A549 (cell line): ENCODE results near the gene THBS4. TPM values are rescaled to one million over a fixed set of nuclear protein-coding genes. Genes with fewer than 3 reads are reported as not detected.

Experiments used
- ATAC-seq, 2 experiments: fragments of 200-7000 bp in 1 of 2; fragments of >200 bp in 1 of 2; cut with Nextera tagmentation in 1 of 2; cut with Tn5 transposase in 1 of 2; 3 replicates each; pipeline versions ENCODE4 v1.8.0 to v1.9.1; 2018 to 2020; ENCODE audit warnings: mild to moderate bottlenecking in 1 of 2, moderate library complexity in 1 of 2
- CTCF ChIA-PET: fragments of 300-600 bp; sonication (Branson Sonifier 250); formaldehyde crosslinking; extraction: SDS; loops from one replicate; lab custom pipeline; 2021; ENCODE audit warnings: antibody characterized with exemption, inconsistent platforms; lab: Yijun Ruan, JAX
- POLR2A ChIA-PET: fragments of 350-600 bp; formaldehyde crosslinking; extraction: SDS; loops from one replicate; lab custom pipeline; 2021; ENCODE audit warnings: antibody characterized with exemption, inconsistent platforms; lab: Yijun Ruan, JAX
- DNase-seq, 2 experiments: peaks; one replicate each; pipeline versions ENCODE4 v3.0.0 to v3.0.0-alpha.2; 2011 to 2016; ENCODE audit warnings: low read depth in 1 of 2, low spot score in 1 of 2
- FAIRE-seq: peaks from 2 replicates; lab custom pipeline; 2011; peaks lifted over from hg19 to GRCh38; lab: Jason Lieb, UNC
- H3K27ac ChIP-seq, 2 experiments: fragments of >200 bp; sonication (Bioruptor Twin); formaldehyde crosslinking; 3 replicates each; pipeline ENCODE4 v1.5.1; 2016 to 2017
- H3K4me1 ChIP-seq: fragments of >200 bp; sonication (Bioruptor Twin); formaldehyde crosslinking; 3 replicates; pipeline ENCODE4 v1.6.1; 2016
- H3K4me2 ChIP-seq: fragments of >200 bp; sonication (Bioruptor Twin); formaldehyde crosslinking; 3 replicates; pipeline ENCODE4 v1.6.1; 2016
- H3K4me3 ChIP-seq: fragments of >200 bp; sonication (Bioruptor Twin); formaldehyde crosslinking; 3 replicates; pipeline ENCODE4 v1.5.1; 2016
- H3K9me3 ChIP-seq: fragments of >200 bp; sonication (Bioruptor Twin); formaldehyde crosslinking; 3 replicates; pipeline ENCODE4 v1.6.1; 2016
- CBX2 ChIP-seq: fragments of 200-600 bp; sonication (generic); IDR thresholded peaks from 2 replicates; pipeline ENCODE4 v1.6.1; 2016; ENCODE audit warnings: low read depth, mild to moderate bottlenecking, borderline replicate concordance
- CEBPB ChIP-seq, 2 experiments: fragments of >200 bp in 1 of 2; sonication (Bioruptor Twin) in 1 of 2; formaldehyde crosslinking in 1 of 2; IDR thresholded peaks; 2 replicates each; pipeline ENCODE4 v1.6.1; 2012 to 2016
- CHD4 ChIP-seq: fragments of 200-600 bp; sonication (generic); IDR thresholded peaks from 2 replicates; pipeline ENCODE4 v1.6.1; 2016; ENCODE audit warnings: antibody characterized with exemption, mild to moderate bottlenecking, borderline replicate concordance
- EP300 ChIP-seq, 2 experiments: fragments of >200 bp; sonication (Bioruptor Twin); formaldehyde crosslinking; IDR thresholded peaks; 2 replicates in 1 of 2; 3 replicates in 1 of 2; pipeline ENCODE4 v1.6.1; 2016 to 2017
- ESRRA ChIP-seq: fragments of 150-350 bp; IDR thresholded peaks from 2 replicates; pipeline ENCODE4 v1.6.1; 2014; ENCODE audit warnings: mild to moderate bottlenecking, low read length, borderline replicate concordance
- FOSB ChIP-seq: fragments of 250-450 bp; sonication (Bioruptor Pico); IDR thresholded peaks from 2 replicates; pipeline ENCODE4 v1.5.0; 2020; ENCODE audit warnings: mild to moderate bottlenecking, moderate library complexity
- FOSL2 ChIP-seq, 2 experiments: fragments of 450-650 bp in 1 of 2; fragments of >200 bp in 1 of 2; sonication (Bioruptor Twin) in 1 of 2; formaldehyde crosslinking; IDR thresholded peaks; 2 replicates each; pipeline versions ENCODE4 v1.5.0 to v1.6.1; 2016 to 2020; ENCODE audit warnings: mild to moderate bottlenecking in 1 of 2, moderate library complexity in 1 of 2
- FOXS1 ChIP-seq: fragments of 250-450 bp; sonication (Bioruptor Pico); IDR thresholded peaks from 2 replicates; pipeline ENCODE4 v1.5.0; 2020; ENCODE audit warnings: mild to moderate bottlenecking, moderate library complexity
- GATA3 ChIP-seq: IDR thresholded peaks from 2 replicates; pipeline ENCODE4 v1.6.1; 2012; ENCODE audit warnings: borderline replicate concordance
- HDAC2 ChIP-seq: fragments of 200-600 bp; sonication (generic); IDR thresholded peaks from 2 replicates; pipeline ENCODE4 v1.6.1; 2016
- HES2 ChIP-seq: fragments of >200 bp; sonication (Bioruptor Twin); formaldehyde crosslinking; IDR thresholded peaks from 2 replicates; pipeline ENCODE4 v1.6.1; 2016
- HEYL ChIP-seq: fragments of 250-450 bp; sonication (Bioruptor Pico); IDR thresholded peaks from 2 replicates; pipeline ENCODE4 v1.8.0; 2021; ENCODE audit warnings: mild to moderate bottlenecking, moderate library complexity
- JUN ChIP-seq, 2 experiments: fragments of >200 bp; sonication (Bioruptor Twin); formaldehyde crosslinking; IDR thresholded peaks; 2 replicates in 1 of 2; 3 replicates in 1 of 2; pipeline ENCODE4 v1.6.1; 2016 to 2017
- KDM1A ChIP-seq: fragments of 200-600 bp; sonication (generic); IDR thresholded peaks from 2 replicates; pipeline ENCODE4 v1.6.1; 2016; ENCODE audit warnings: low read depth, mild to moderate bottlenecking
- KDM5A ChIP-seq: fragments of 200-600 bp; sonication (generic); IDR thresholded peaks from 2 replicates; pipeline ENCODE4 v1.6.1; 2016; ENCODE audit warnings: antibody characterized with exemption, mild to moderate bottlenecking
- MAFK ChIP-seq: fragments of 450-650 bp; IDR thresholded peaks from 2 replicates; pipeline ENCODE4 v1.6.1; 2014; ENCODE audit not compliant: partially characterized antibody
- MAZ ChIP-seq: fragments of 150-350 bp; IDR thresholded peaks from 2 replicates; pipeline ENCODE4 v1.6.1; 2014; ENCODE audit warnings: antibody characterized with exemption, low read depth, low read length, borderline replicate concordance
- NFE2L2 ChIP-seq: fragments of 150-350 bp; conservative IDR thresholded peaks from 2 replicates; pipeline ENCODE4 v1.6.1; 2014; ENCODE audit warnings: low read length
- NPAS2 ChIP-seq: fragments of 250-450 bp; sonication (Bioruptor Pico); IDR thresholded peaks from 2 replicates; pipeline ENCODE4 v1.8.0; 2022; ENCODE audit warnings: mild to moderate bottlenecking, moderate library complexity, borderline replicate concordance
- NR3C1 ChIP-seq: fragments of >200 bp; sonication (Bioruptor Twin); formaldehyde crosslinking; IDR thresholded peaks from 3 replicates; pipeline ENCODE4 v1.6.1; 2017
- PHF8 ChIP-seq: fragments of 200-600 bp; sonication (generic); IDR thresholded peaks from 2 replicates; pipeline ENCODE4 v1.6.1; 2016; ENCODE audit warnings: low read depth, mild to moderate bottlenecking, antibody characterized with exemption, moderate library complexity, borderline replicate concordance
- POLR2A ChIP-seq: IDR thresholded peaks from 2 replicates; pipeline ENCODE4 v1.6.1; 2012; ENCODE audit warnings: mild to moderate bottlenecking, low read length
- RARB ChIP-seq: fragments of 250-450 bp; sonication (Bioruptor Pico); IDR thresholded peaks from 2 replicates; pipeline ENCODE4 v1.8.0; 2021; ENCODE audit warnings: mild to moderate bottlenecking, moderate library complexity
- SREBF2 ChIP-seq: fragments of 450-650 bp; IDR thresholded peaks from 2 replicates; pipeline ENCODE4 v1.6.1; 2014; ENCODE audit warnings: mild to moderate bottlenecking, moderate library complexity
- ZC3H11A ChIP-seq: fragments of 450-650 bp; IDR thresholded peaks from 2 replicates; pipeline ENCODE4 v1.6.1; 2014; ENCODE audit warnings: antibody characterized with exemption, mild to moderate bottlenecking
- ZNF302 ChIP-seq: fragments of 250-450 bp; sonication (Bioruptor Pico); IDR thresholded peaks from 2 replicates; pipeline ENCODE4 v1.9.0; 2021; ENCODE audit warnings: inconsistent platforms, mild to moderate bottlenecking, moderate library complexity
- ZSCAN20 ChIP-seq: fragments of 250-450 bp; sonication (Bioruptor Pico); IDR thresholded peaks from 2 replicates; pipeline ENCODE4 v1.8.0; 2022; ENCODE audit warnings: mild to moderate bottlenecking, moderate library complexity
- WGBS: methylation state at CpG from one replicate; pipeline ENCODE4 v1.1.6; 2017; ENCODE audit errors: missing lambda C conversion rate; 5-methylcytosine and 5-hydroxymethylcytosine counted together
- polyA plus RNA-seq, 4 experiments: library from polyadenylated mRNA; depleted of rRNA in 3 of 4; stranded (reverse); fragments of >200 nt; fragmentation: RNase III in 1 of 4; extraction: RNeasy Plus Mini Kit Qiagen cat#74134 plus additional on column Dnase treatment in 1 of 4; gene quantifications; 2 replicates in 3 of 4; 3 replicates in 1 of 4; pipeline ENCODE4 v1.2.3, GENCODE V29; 2011 to 2017
- TF ChIP-seq, protein P1 (sequence below): fragments of 450-650 bp; IDR thresholded peaks from 2 replicates; pipeline ENCODE4 v1.6.1; 2014; ENCODE audit warnings: antibody characterized with exemption
- TF ChIP-seq, protein P2 (sequence below): fragments of 150-350 bp; IDR thresholded peaks from 2 replicates; pipeline ENCODE4 v1.6.1; 2014; ENCODE audit warnings: low read depth, mild to moderate bottlenecking, low read length
- TF ChIP-seq, protein P3 (sequence below): fragments of 200-600 bp; sonication (generic); IDR thresholded peaks from 2 replicates; pipeline ENCODE4 v1.6.1; 2016; ENCODE audit warnings: antibody characterized with exemption, mild to moderate bottlenecking, moderate library complexity

Gene THBS4
- polyA plus RNA-seq, 2 of the 4 experiments (the other 2 are of a cell fraction), result 0.28 to 0.41 TPM

DNA sequence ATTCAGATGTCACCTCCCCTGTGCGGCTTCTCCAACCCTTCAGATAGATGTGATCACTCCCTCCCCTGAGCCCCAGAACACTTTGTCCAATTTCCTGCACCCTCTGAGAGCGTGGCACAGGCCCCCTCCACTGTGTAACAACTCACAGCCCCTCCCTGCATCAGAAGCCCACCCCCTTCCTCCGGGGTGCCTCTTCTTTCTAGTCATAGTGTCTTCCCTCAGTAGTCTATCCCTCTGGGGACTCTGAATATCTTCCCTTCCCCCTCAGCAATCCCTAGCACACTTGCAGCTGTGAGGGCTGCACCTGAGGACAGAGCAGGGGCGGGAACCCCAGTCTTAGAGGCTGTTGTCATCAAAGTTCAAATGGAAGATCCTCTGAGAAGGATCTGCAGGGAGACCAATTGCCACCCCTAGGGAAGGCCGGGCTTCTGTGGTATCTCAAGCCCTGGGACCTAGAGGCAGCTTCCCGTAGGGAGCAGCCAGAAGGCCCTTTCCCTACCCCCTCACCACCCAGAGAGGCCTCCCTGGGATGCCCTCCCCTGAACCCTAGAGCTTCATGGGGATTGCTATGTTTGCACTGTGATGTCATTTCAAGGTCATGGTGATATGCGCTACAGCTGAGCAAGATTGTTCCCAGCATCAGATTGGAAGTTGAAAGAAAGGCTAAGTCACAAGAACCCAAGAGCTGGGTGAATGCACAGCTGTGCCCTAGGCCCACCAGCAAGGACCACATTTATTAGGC lies 70.7 kb downstream of the THBS4 start:
- POLR2A ChIA-PET, result no interaction called here
- Histone ChIP-seq H3K4me1 (no peaks in the 10 kb centered on the region), H3K4me3 (no peak overlapping the region), H3K4me2 (no peak overlapping the region), H3K27ac (no peak overlapping the region), H3K9me3 (no peaks in the 10 kb centered on the region)
- ATAC-seq, result no peak
- no peak for FAIRE-seq
- TF ChIP-seq FOSB (CRISPR knock-in tag), result no peak
- TF ChIP-seq SREBF2, result no peak
- no peak for TF ChIP-seq NR3C1
- no peak for TF ChIP-seq HES2
- TF ChIP-seq KDM5A, result no peak
- TF ChIP-seq RARB (CRISPR knock-in tag), result no peak
- no peak for TF ChIP-seq EP300 (IDR thresholded peaks at IDR 0.05)
- TF ChIP-seq, protein P1, sequence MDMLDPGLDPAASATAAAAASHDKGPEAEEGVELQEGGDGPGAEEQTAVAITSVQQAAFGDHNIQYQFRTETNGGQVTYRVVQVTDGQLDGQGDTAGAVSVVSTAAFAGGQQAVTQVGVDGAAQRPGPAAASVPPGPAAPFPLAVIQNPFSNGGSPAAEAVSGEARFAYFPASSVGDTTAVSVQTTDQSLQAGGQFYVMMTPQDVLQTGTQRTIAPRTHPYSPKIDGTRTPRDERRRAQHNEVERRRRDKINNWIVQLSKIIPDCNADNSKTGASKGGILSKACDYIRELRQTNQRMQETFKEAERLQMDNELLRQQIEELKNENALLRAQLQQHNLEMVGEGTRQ, result no peak
- TF ChIP-seq CEBPB (IDR thresholded peaks at IDR 0.05), result no peak
- no peak for TF ChIP-seq GATA3
- TF ChIP-seq ESRRA, result no peak
- TF ChIP-seq ZSCAN20 (CRISPR knock-in tag), result no peak
- TF ChIP-seq NPAS2 (CRISPR knock-in tag), result no peak
- no peak for TF ChIP-seq CBX2
- 55% methylated on average over 7 of the region's 7 CpGs for WGBS
- no peak for DNase-seq
- CTCF ChIA-PET, result interaction anchor here (0.9 to 3.0 kb wide), 3 partner anchors 13 to 202 kb away, joined by 3 to 19 read pairs (median 3); no protein-coding TSS in a partner anchor

DNA sequence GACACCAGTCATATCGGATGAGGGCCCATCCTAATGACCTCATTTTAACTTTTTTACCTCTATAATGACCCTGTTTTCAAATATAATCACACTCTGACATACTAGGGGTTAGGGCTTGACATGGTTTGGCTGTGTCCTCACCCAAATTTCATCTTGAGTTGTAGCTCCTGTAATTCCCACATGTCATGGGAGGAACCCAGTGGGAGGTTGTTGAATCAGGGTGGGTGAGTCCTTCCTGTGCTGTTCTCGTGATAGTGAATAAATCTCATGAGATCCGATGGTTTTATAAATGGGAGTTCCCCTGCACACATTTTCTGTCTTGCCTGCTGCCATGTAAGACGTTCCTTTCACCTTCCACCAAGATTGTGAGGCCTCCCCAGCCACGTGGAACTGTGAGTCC lies 71.8 kb downstream of the THBS4 start:
- FAIRE-seq, result no peak

More for the DNA sequence above, 71.8 kb downstream of the THBS4 start:
- ChIA-PET POLR2A (no interaction called here), CTCF (interaction anchor here (0.9 to 3.0 kb wide), 3 partner anchors 12 to 201 kb away, joined by 3 to 19 read pairs (median 3); no protein-coding TSS in a partner anchor)
- 42% methylated on average over 5 of the region's 5 CpGs for WGBS
- Histone ChIP-seq H3K4me1 (no peaks in the 10 kb centered on the region), H3K4me3 (no peak overlapping the region), H3K4me2 (no peak overlapping the region), H3K27ac (no peak overlapping the region), H3K9me3 (no peaks in the 10 kb centered on the region)
- ATAC-seq (no peak), DNase-seq (no peak)
- no peak for TF ChIP-seq CHD4
- no peak for TF ChIP-seq ZC3H11A
- no peak for TF ChIP-seq ZNF302 (CRISPR knock-in tag)
- TF ChIP-seq FOXS1 (CRISPR knock-in tag), result no peak
- no peak for TF ChIP-seq CEBPB (IDR thresholded peaks at IDR 0.05)
- no peak for TF ChIP-seq MAZ
- TF ChIP-seq HDAC2, result no peak
- TF ChIP-seq POLR2A, result no peak
- TF ChIP-seq HEYL, result no peak
- TF ChIP-seq FOSB (CRISPR knock-in tag), result no peak
- TF ChIP-seq MAFK, result no peak
- TF ChIP-seq KDM1A, result no peak
- TF ChIP-seq, protein P2, sequence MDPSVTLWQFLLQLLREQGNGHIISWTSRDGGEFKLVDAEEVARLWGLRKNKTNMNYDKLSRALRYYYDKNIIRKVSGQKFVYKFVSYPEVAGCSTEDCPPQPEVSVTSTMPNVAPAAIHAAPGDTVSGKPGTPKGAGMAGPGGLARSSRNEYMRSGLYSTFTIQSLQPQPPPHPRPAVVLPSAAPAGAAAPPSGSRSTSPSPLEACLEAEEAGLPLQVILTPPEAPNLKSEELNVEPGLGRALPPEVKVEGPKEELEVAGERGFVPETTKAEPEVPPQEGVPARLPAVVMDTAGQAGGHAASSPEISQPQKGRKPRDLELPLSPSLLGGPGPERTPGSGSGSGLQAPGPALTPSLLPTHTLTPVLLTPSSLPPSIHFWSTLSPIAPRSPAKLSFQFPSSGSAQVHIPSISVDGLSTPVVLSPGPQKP, result no peak
- no peak for TF ChIP-seq NFE2L2
- TF ChIP-seq NR3C1, result no peak
- TF ChIP-seq, protein P3, sequence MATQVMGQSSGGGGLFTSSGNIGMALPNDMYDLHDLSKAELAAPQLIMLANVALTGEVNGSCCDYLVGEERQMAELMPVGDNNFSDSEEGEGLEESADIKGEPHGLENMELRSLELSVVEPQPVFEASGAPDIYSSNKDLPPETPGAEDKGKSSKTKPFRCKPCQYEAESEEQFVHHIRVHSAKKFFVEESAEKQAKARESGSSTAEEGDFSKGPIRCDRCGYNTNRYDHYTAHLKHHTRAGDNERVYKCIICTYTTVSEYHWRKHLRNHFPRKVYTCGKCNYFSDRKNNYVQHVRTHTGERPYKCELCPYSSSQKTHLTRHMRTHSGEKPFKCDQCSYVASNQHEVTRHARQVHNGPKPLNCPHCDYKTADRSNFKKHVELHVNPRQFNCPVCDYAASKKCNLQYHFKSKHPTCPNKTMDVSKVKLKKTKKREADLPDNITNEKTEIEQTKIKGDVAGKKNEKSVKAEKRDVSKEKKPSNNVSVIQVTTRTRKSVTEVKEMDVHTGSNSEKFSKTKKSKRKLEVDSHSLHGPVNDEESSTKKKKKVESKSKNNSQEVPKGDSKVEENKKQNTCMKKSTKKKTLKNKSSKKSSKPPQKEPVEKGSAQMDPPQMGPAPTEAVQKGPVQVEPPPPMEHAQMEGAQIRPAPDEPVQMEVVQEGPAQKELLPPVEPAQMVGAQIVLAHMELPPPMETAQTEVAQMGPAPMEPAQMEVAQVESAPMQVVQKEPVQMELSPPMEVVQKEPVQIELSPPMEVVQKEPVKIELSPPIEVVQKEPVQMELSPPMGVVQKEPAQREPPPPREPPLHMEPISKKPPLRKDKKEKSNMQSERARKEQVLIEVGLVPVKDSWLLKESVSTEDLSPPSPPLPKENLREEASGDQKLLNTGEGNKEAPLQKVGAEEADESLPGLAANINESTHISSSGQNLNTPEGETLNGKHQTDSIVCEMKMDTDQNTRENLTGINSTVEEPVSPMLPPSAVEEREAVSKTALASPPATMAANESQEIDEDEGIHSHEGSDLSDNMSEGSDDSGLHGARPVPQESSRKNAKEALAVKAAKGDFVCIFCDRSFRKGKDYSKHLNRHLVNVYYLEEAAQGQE, result no peak
- no peak for TF ChIP-seq PHF8
- no peak for TF ChIP-seq FOSL2 (IDR thresholded peaks at IDR 0.05)
- no peak for TF ChIP-seq FOSL2 (CRISPR knock-in tag; IDR thresholded peaks at IDR 0.05)
- no peak for TF ChIP-seq ESRRA
- TF ChIP-seq JUN (IDR thresholded peaks at IDR 0.05), result no peak
